HepG2 (cell line): ENCODE measurements around the gene HSPB6. TPM values are rescaled to one million over a fixed set of nuclear protein-coding genes. Genes with fewer than 3 reads are reported as not detected.

Source experiments
- AGO2 ChIP-seq: fragments of 200-400 bp; formaldehyde crosslinking; optimal IDR thresholded peaks from 2 replicates; pipeline ENCODE3; 2017; ENCODE audit warnings: mild to moderate bottlenecking, low read depth, low read length, moderate library complexity
- ESRRA ChIP-seq: sonication (generic); formaldehyde crosslinking; IDR thresholded peaks from 2 replicates; pipeline ENCODE4 v1.5.1; 2020; ENCODE audit warnings: mild to moderate bottlenecking, low read depth, missing genetic modification reagents
- FOSL2 ChIP-seq: sonication (generic); formaldehyde crosslinking; IDR thresholded peaks from 2 replicates; pipeline ENCODE4 v1.4.0; 2020; ENCODE audit warnings: missing genetic modification reagents
- FOXA3 ChIP-seq: IDR thresholded peaks from 2 replicates; pipeline ENCODE4 v1.6.1; 2016; ENCODE audit warnings: missing genetic modification reagents, missing compliant biosample characterization
- GABPB1 ChIP-seq: IDR thresholded peaks from 2 replicates; pipeline ENCODE4 v1.6.1; 2016; ENCODE audit warnings: mild to moderate bottlenecking, missing genetic modification reagents, moderate library complexity, missing compliant biosample characterization
- MXI1 ChIP-seq: IDR thresholded peaks from 3 replicates; pipeline ENCODE4 v1.6.1; 2012; ENCODE audit warnings: low read depth, low read length, inconsistent platforms, borderline replicate concordance
- NR2F1 ChIP-seq, 2 experiments: fragments of 450-650 bp in 1 of 2; formaldehyde crosslinking in 1 of 2; IDR thresholded peaks; 2 replicates each; pipeline versions ENCODE4 v1.5.0 to v1.6.1; 2016 to 2020; ENCODE audit warnings: mild to moderate bottlenecking in 1 of 2, missing compliant biosample characterization in 1 of 2, missing genetic modification reagents in 1 of 2, moderate library complexity in 1 of 2
- PAWR ChIP-seq: sonication (generic); formaldehyde crosslinking; IDR thresholded peaks from 2 replicates; pipeline ENCODE4 v1.4.0; 2020; ENCODE audit warnings: missing genetic modification reagents, mild to moderate bottlenecking, borderline replicate concordance
- PPARG ChIP-seq: conservative IDR thresholded peaks from 2 replicates; pipeline ENCODE4 v1.6.1; 2016; ENCODE audit warnings: missing biosample characterization, missing genetic modification reagents
- RBAK ChIP-seq: sonication (generic); formaldehyde crosslinking; IDR thresholded peaks from 2 replicates; pipeline ENCODE4 v1.5.1; 2020; ENCODE audit warnings: mild to moderate bottlenecking, missing genetic modification reagents
- RFX5 ChIP-seq: IDR thresholded peaks from 2 replicates; pipeline ENCODE4 v1.6.1; 2011; ENCODE audit warnings: low read depth, low read length, improper control_type of control experiment
- SIN3B ChIP-seq: fragments of 150-350 bp; IDR thresholded peaks from 2 replicates; pipeline ENCODE4 v1.6.1; 2014; ENCODE audit warnings: low read length
- TCF7 ChIP-seq: sonication (generic); IDR thresholded peaks from 2 replicates; pipeline ENCODE4 v1.6.1; 2016; ENCODE audit warnings: antibody characterized with exemption, low read depth
- ZBTB21 ChIP-seq: sonication (generic); formaldehyde crosslinking; IDR thresholded peaks from 2 replicates; pipeline ENCODE4 v1.4.0; 2020; ENCODE audit warnings: missing genetic modification reagents
- ZBTB42 ChIP-seq: sonication (generic); formaldehyde crosslinking; IDR thresholded peaks from 2 replicates; pipeline ENCODE4 v1.5.0; 2020; ENCODE audit warnings: mild to moderate bottlenecking, missing genetic modification reagents
- ZNF12 ChIP-seq: sonication (generic); formaldehyde crosslinking; IDR thresholded peaks from 2 replicates; pipeline ENCODE4 v1.5.0; 2020; ENCODE audit warnings: missing genetic modification reagents
- ZNF350 ChIP-seq: sonication (generic); formaldehyde crosslinking; IDR thresholded peaks from 2 replicates; pipeline ENCODE4 v1.4.0; 2020; ENCODE audit warnings: mild to moderate bottlenecking, low read depth, missing genetic modification reagents, borderline replicate concordance
- ZNF557 ChIP-seq: sonication (generic); formaldehyde crosslinking; IDR thresholded peaks from 2 replicates; pipeline ENCODE4 v1.4.0; 2020; ENCODE audit warnings: missing genetic modification reagents
- polyA plus RNA-seq, 8 experiments: library from polyadenylated mRNA; depleted of rRNA in 3 of 8; stranded (reverse) in 7 of 8; unstranded in 1 of 8; fragments of >200 nt; fragmentation: Illumina TruSeq in 4 of 8; extraction: Trizol in 4 of 8; gene quantifications; 2 replicates each; pipeline versions ENCODE4 v1.2.1 to v1.2.3, GENCODE V29; 2011 to 2016; ENCODE audit warnings: low read depth in 4 of 8, missing spikeins in 1 of 8, mixed read lengths in 1 of 8; ENCODE audit not compliant: insufficient read depth in 1 of 8
- total RNA-seq, 5 experiments: library from RNA; depleted of rRNA; stranded (reverse); fragments of >200 nt; fragmentation: Illumina TruSeq; extraction: Trizol; gene quantifications; 2 replicates each; pipeline ENCODE4 v1.2.3, GENCODE V29; 2016; ENCODE audit warnings: low read depth in 1 of 5
- TF ChIP-seq, protein P1 (sequence below): sonication (generic); formaldehyde crosslinking; IDR thresholded peaks from 2 replicates; pipeline ENCODE4 v1.4.0; 2020; ENCODE audit warnings: missing genetic modification reagents
- TF ChIP-seq, protein P2 (sequence below): IDR thresholded peaks from 2 replicates; pipeline ENCODE4 v1.6.1; 2016; ENCODE audit warnings: missing compliant biosample characterization, missing genetic modification reagents, borderline replicate concordance
- TF ChIP-seq, protein P3 (sequence below): sonication (generic); formaldehyde crosslinking; IDR thresholded peaks from 2 replicates; pipeline ENCODE4 v1.5.1; 2020; ENCODE audit warnings: missing genetic modification reagents, mild to moderate bottlenecking, borderline replicate concordance
- TF ChIP-seq, protein P4 (sequence below): sonication (generic); formaldehyde crosslinking; IDR thresholded peaks from 2 replicates; pipeline ENCODE4 v1.8.1; 2022; ENCODE audit warnings: mild to moderate bottlenecking, missing genetic modification reagents
- TF ChIP-seq, protein P5 (sequence below): sonication (generic); formaldehyde crosslinking; IDR thresholded peaks from 2 replicates; pipeline ENCODE4 v1.5.0; 2020; ENCODE audit warnings: missing genetic modification reagents

HSPB6 gene
- total and polyA plus RNA-seq, 2 of the 13 experiments (the other 11 are each of a cell fraction or from before 2014, with no cell fraction given): 0.18 TPM; not detected in 1

DNA sequence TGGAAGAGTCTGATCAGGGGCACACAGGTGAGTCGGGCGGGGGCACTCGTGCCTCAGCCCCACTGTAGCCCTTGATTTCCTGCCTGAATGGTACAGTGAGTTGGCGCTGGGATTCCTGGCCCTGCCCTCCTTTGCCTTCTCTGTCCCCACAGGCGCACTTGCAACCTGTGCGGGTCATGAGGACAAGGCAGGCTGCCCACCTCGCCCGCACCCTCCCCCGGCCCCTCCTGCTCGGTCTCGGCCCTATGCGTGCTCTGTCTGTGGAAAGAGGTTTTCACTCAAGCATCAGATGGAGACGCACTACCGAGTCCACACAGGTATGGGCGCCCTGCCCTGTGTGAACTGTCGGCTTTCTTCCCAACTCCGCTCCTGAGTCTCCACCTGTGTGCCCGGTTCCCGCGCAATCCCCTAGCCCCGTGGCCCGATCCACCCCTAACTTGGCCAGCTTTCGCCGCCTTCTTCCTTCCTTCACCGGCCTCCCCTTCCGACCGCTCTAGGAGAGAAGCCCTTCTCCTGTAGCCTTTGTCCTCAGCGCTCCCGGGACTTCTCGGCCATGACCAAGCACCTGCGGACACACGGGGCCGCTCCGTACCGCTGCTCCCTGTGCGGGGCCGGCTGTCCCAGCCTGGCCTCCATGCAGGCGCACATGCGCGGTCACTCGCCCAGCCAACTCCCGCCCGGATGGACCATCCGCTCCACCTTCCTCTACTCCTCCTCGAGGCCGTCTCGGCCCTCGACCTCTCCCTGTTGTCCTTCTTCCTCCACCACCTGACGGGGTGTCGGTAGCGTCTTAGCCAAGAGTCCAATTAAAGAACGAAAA lies 40.6 kb downstream of the HSPB6 start (continued):
- TF ChIP-seq, protein P1, sequence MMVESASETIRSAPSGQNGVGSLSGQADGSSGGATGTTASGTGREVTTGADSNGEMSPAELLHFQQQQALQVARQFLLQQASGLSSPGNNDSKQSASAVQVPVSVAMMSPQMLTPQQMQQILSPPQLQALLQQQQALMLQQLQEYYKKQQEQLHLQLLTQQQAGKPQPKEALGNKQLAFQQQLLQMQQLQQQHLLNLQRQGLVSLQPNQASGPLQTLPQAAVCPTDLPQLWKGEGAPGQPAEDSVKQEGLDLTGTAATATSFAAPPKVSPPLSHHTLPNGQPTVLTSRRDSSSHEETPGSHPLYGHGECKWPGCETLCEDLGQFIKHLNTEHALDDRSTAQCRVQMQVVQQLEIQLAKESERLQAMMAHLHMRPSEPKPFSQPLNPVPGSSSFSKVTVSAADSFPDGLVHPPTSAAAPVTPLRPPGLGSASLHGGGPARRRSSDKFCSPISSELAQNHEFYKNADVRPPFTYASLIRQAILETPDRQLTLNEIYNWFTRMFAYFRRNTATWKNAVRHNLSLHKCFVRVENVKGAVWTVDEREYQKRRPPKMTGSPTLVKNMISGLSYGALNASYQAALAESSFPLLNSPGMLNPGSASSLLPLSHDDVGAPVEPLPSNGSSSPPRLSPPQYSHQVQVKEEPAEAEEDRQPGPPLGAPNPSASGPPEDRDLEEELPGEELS (CRISPR knock-in tag): no peak
- TF ChIP-seq ZNF12 (no peak), ZBTB21 (CRISPR knock-in tag) (no peak), PAWR (CRISPR knock-in tag) (no peak; the same call in 1 of the 2 replicates), FOSL2 (no peak), AGO2 (no peak), NR2F1 (CRISPR knock-in tag; IDR thresholded peaks at IDR 0.05) (no peak), ZNF350 (no peak), ZBTB42 (no peak; the same call in 1 of the 2 replicates), TCF7 (no peak), RFX5 (no peak), PPARG (CRISPR knock-in tag) (no peak), ZNF557 (CRISPR knock-in tag) (no peak), RBAK (no peak), ESRRA (CRISPR knock-in tag) (peak; percentile 23; the same call in 1 of the 2 replicates), SIN3B (no peak), FOXA3 (CRISPR knock-in tag) (no peak), GABPB1 (CRISPR knock-in tag) (peak; percentile 22; the same call in 1 of the 2 replicates), MXI1 (no peak; the same call in 2 of the 3 replicates)
- TF ChIP-seq, protein P2, sequence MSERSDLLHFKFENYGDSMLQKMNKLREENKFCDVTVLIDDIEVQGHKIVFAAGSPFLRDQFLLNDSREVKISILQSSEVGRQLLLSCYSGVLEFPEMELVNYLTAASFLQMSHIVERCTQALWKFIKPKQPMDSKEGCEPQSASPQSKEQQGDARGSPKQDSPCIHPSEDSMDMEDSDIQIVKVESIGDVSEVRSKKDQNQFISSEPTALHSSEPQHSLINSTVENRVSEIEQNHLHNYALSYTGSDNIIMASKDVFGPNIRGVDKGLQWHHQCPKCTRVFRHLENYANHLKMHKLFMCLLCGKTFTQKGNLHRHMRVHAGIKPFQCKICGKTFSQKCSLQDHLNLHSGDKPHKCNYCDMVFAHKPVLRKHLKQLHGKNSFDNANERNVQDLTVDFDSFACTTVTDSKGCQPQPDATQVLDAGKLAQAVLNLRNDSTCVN: 0 out of 2 replicates have a peak, but pooled peaks have one; percentile 11
- TF ChIP-seq, protein P3, sequence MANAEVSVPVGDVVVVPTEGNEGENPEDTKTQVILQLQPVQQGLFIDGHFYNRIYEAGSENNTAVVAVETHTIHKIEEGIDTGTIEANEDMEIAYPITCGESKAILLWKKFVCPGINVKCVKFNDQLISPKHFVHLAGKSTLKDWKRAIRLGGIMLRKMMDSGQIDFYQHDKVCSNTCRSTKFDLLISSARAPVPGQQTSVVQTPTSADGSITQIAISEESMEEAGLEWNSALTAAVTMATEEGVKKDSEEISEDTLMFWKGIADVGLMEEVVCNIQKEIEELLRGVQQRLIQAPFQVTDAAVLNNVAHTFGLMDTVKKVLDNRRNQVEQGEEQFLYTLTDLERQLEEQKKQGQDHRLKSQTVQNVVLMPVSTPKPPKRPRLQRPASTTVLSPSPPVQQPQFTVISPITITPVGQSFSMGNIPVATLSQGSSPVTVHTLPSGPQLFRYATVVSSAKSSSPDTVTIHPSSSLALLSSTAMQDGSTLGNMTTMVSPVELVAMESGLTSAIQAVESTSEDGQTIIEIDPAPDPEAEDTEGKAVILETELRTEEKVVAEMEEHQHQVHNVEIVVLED (CRISPR knock-in tag): no peak
- TF ChIP-seq, protein P4, sequence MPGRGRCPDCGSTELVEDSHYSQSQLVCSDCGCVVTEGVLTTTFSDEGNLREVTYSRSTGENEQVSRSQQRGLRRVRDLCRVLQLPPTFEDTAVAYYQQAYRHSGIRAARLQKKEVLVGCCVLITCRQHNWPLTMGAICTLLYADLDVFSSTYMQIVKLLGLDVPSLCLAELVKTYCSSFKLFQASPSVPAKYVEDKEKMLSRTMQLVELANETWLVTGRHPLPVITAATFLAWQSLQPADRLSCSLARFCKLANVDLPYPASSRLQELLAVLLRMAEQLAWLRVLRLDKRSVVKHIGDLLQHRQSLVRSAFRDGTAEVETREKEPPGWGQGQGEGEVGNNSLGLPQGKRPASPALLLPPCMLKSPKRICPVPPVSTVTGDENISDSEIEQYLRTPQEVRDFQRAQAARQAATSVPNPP (CRISPR knock-in tag): peak; percentile 71; the same call in 1 of the 2 replicates
- TF ChIP-seq, protein P5, sequence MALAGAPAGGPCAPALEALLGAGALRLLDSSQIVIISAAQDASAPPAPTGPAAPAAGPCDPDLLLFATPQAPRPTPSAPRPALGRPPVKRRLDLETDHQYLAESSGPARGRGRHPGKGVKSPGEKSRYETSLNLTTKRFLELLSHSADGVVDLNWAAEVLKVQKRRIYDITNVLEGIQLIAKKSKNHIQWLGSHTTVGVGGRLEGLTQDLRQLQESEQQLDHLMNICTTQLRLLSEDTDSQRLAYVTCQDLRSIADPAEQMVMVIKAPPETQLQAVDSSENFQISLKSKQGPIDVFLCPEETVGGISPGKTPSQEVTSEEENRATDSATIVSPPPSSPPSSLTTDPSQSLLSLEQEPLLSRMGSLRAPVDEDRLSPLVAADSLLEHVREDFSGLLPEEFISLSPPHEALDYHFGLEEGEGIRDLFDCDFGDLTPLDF (CRISPR knock-in tag): 0 out of 2 replicates have a peak, but pooled peaks have one; percentile 59
